ENCODE measurements around the gene SLC38A7.
A peak's percentile ranks its signal among the peaks of the same experiment; 100 is the strongest.
"Not testable (repeated sequence)": the region's sequence is repeated elsewhere in the genome, so short reads cannot be mapped to it uniquely, and the experiment has no call there.

The SLC38A7 gene

GRCh38 chr16:58638148-58639036, 46.2 kb downstream of the SLC38A7 start:
- no peak for DNase-seq (ENCODE audit: low read depth)
- H3K4me3 ChIP-seq (ENCODE audit: low read depth, low read length) = no peak overlapping the region
- TF ChIP-seq CTCF (IDR thresholded peaks at IDR 0.05; ENCODE audit: low read depth, low read length, missing control alignments) = no peak

- not testable (repeated sequence) for DNase-seq (ENCODE audit: low read depth); H3K4me3 ChIP-seq (ENCODE audit: low read depth, low read length)
These were observed 47.5 kb downstream of the SLC38A7 start for GRCh38 chr16:58637021-58637420.

DNA sequence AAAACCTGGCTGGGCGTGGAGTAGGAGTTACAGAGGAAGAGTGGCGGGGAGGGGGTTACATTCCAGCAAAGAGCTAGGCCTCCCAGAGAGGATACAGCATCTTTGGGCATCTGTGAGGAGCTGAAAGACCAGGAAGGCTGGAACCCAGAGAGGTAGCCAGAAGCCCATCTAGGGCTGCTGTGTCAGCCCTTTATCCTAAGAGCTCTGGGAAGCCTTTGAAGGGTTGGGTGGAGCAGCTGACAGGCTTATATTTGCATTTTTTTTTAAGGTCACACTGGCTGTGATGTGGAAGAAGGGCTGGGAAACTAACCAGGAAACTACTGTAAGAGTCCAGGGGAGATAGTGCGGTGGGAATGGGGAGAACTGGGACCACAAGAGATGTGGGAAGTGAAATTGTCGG, 48.1 kb downstream of the SLC38A7 start:
- H3K4me3 ChIP-seq (ENCODE audit: low read depth, low read length) = no peak overlapping the region
- no peak for TF ChIP-seq CTCF (IDR thresholded peaks at IDR 0.05; ENCODE audit: low read depth, low read length, missing control alignments)
- DNase-seq (ENCODE audit: low read depth) = no peak

GRCh38 chr16:58635502-58635901, 49.1 kb downstream of the SLC38A7 start:
- no peak for DNase-seq (ENCODE audit: low read depth)
- TF ChIP-seq CTCF (IDR thresholded peaks at IDR 0.05; ENCODE audit: low read depth, low read length, missing control alignments) = no peak
- H3K4me3 ChIP-seq (ENCODE audit: low read depth, low read length) = no peak overlapping the region

DNA sequence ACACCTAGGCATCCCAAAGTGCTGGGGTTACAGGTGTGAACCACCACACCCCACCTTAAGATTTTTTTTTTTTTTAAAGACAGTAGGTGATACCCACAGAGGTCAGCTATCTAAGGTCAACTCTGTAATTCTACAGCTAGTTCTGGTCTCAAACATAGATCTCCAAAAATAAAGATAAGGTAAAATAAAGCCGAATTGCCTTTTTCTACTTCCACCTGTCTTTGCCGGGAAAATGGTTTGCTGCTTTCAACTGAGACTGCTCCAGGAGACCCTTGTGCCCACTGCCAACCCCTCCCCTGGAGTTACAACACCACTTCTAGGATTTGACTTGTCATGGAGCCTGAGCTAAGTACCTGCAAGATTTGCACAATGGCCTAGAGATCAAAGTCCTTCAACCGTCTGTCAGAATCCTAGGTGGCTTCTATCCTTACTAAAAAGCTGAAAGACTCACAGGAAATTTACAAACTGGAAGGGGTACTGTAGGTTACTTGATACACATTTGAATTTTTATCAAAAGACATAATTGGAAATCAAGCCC, 50.2 kb downstream of the SLC38A7 start:
- no peak for DNase-seq (ENCODE audit: low read depth)
- no peak overlapping the region for H3K4me3 ChIP-seq (ENCODE audit: low read depth, low read length)
- no peak for TF ChIP-seq CTCF (IDR thresholded peaks at IDR 0.05; ENCODE audit: low read depth, low read length, missing control alignments)

DNA sequence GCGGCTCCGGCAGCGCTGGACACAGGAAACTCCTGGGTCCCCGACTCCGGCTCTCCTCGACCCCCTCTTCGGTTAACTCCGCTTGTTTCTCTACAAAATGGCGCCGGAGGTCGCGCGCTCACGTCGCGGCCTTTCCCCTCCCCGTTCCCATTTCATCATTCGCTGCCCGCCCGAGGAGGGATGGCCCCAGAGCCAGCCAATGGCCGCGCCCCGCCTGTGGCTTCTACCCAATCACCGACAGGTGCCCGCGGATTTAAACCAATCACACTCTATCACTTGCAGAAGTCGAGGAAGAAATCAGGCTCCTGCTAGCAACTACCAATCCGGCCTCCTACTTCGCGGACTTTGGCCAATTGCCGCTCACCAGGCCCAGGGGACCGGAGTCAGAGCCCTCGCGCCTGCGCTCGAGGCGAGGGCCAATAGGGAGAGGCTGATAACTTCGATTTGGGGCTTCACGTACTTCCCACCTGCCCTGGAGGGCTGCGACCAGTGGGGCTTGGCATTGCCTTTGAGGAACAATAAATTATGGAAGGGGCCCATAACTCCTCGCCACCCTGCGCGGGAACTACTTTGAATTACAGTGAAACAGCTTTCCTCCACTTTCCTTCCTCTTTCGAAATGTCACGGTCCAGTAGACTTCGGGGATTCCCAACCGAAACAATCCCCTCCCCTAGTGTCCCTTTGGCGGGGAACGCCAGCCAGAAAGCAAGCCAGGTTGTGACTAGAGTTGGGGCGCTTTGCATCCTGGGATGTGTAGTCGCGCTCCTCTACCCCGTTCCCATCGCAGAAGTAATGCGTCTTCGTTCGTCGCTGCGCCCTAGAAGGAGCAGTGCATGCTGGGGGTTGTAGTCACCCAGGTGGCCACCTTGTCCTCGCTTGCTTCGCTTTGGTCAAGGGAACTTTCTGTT, 54.6 kb downstream of the SLC38A7 start, which contains the start of gene CNOT1:
Gene CNOT1 (minus strand): TSS at position 94 of the 908 bp plus-strand sequence. CDS start 30,489 bp downstream, outside the sequence.
- DNase-seq (ENCODE audit: low read depth) = peak; percentile 98
- peak within 1 kb of the TSS; percentile 100 for H3K4me3 ChIP-seq (ENCODE audit: low read depth, low read length)
- no peak for TF ChIP-seq CTCF (IDR thresholded peaks at IDR 0.05; ENCODE audit: low read depth, low read length, missing control alignments)

All from GM12864 (cell line).